SIG-M5 treated with dmso at 0.1 percent for 504 hours (cell line): Measurements from ENCODE around the gene PRR36.

Experiments used
- DNase-seq: peaks from one replicate; lab custom pipeline; 2025; ENCODE audit not compliant: unreplicated experiment; lab: John Stamatoyannopoulos, UW

The PRR36 gene

GRCh38 chr19:7913652-7914051, 39.5 kb upstream of the PRR36 start:
- DNase-seq: no peak

GRCh38 chr19:7912697-7913564, 38.7 kb upstream of the PRR36 start:
- no peak for DNase-seq

GRCh38 chr19:7912144-7912696, 38.0 kb upstream of the PRR36 start:
- DNase-seq: no peak

- DNase-seq: no peak
These were observed 37.4 kb upstream of the PRR36 start for GRCh38 chr19:7911508-7912143.

- DNase-seq: no peak
These were observed 36.4 kb upstream of the PRR36 start for GRCh38 chr19:7910321-7911161.

GRCh38 chr19:7909471-7910067, 35.4 kb upstream of the PRR36 start:
- DNase-seq: no peak

- no peak for DNase-seq
These were observed 34.7 kb upstream of the PRR36 start for GRCh38 chr19:7908742-7909461.

- DNase-seq: no peak
These were observed 34.0 kb upstream of the PRR36 start for GRCh38 chr19:7908078-7908699.

GRCh38 chr19:7907544-7907943, 33.4 kb upstream of the PRR36 start:
- DNase-seq: no peak

- DNase-seq: no peak
These were observed 32.9 kb upstream of the PRR36 start for GRCh38 chr19:7907122-7907521.

- no peak for DNase-seq
These were observed 31.7 kb upstream of the PRR36 start for GRCh38 chr19:7905859-7906258.

GRCh38 chr19:7905268-7905667, 31.1 kb upstream of the PRR36 start:
- DNase-seq: no peak

- no peak for DNase-seq
These were observed 30.2 kb upstream of the PRR36 start for GRCh38 chr19:7904074-7905020.

GRCh38 chr19:7903244-7904073, 29.3 kb upstream of the PRR36 start, which contains the start of gene MAP2K7:
MAP2K7 (plus strand) TSS chr19:7903877; CDS start chr19:7903945, 68 bp downstream.
- peak; percentile 94 for DNase-seq

GRCh38 chr19:7902796-7903243, 28.6 kb upstream of the PRR36 start:
- DNase-seq: no peak

- no peak for DNase-seq
These were observed 27.1 kb upstream of the PRR36 start for GRCh38 chr19:7901337-7901736.

- no peak for DNase-seq
These were observed 26.7 kb upstream of the PRR36 start for GRCh38 chr19:7900931-7901330.
